Measurements from ENCODE around the gene MTRF1L. TPM values are rescaled to one million over a fixed set of nuclear protein-coding genes. Genes with fewer than 3 reads are reported as not detected.

Gene MTRF1L, protein sequence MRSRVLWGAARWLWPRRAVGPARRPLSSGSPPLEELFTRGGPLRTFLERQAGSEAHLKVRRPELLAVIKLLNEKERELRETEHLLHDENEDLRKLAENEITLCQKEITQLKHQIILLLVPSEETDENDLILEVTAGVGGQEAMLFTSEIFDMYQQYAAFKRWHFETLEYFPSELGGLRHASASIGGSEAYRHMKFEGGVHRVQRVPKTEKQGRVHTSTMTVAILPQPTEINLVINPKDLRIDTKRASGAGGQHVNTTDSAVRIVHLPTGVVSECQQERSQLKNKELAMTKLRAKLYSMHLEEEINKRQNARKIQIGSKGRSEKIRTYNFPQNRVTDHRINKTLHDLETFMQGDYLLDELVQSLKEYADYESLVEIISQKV
- 25.2 and 30.9 TPM in 2 replicates for total RNA-seq (2021)
- Bru-seq, nascent RNA, result percentile 89 among the genes with signal in this experiment
- percentile 74 among the genes with signal in this experiment for BruChase-seq, experiment 1, labeled RNA remaining after a 2-hour chase
- percentile 77 among the genes with signal in this experiment for BruChase-seq, experiment 2, labeled RNA remaining after a 6-hour chase
- long read RNA-seq, transcript MTRF1L-208 (7 exons, 3,651 nt), result minor isoform, 11 of 68 reads
- long read RNA-seq, transcript MTRF1L-202 (6 exons, 3,539 nt), result minor isoform, 18 of 68 reads
- long read RNA-seq, transcript MTRF1L-203 (7 exons, 3,676 nt), result major isoform, 19 of 68 reads
- long read RNA-seq, partial matches to known transcripts, result 0 of 68 reads
- long read RNA-seq, other reads (novel, unspliced or antisense), result 12 of 68 reads

DNA sequence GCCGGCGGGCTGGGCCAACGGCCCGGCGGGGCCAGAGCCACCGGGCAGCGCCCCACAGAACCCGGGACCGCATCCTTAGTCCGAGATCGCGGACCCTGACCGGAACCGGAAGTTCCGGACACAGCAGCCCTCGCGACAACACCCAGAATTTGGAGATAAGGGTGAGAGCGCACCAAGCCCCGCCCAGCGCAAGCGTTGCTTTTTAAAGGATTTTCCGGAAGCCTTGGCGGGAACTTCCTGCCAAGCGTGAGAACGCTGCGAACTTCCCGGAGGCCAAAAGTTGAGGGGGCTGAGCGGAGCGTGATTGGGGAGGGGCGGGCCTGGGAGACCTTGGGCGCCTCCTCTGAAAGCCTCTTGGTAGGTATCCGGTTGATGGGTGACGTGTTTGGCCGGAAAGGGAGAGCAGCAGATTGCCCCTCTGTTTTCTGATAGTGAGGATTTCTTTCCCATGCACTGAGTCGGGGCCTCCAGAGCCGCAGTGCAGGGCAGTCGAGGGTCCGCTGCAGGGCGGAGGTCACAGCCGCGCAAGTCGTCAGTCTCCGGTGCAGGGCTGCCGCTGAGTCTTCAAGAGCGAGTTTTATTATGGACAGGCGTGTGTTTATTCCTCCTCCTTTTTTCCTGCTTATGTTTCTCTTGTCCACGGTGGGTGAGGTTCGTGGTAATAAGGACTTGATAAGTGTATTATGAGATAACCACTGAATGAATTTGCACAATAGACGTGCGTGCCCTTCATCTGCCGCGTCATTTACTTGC lies at the start of gene MTRF1L:
Gene MTRF1L, minus strand, starts transcription at position 97 of the 753 bp plus-strand sequence. Its CDS starts 24 bp downstream, at position 73.
- peak within 1 kb of the TSS; percentile 83 for H3K27ac ChIP-seq (ENCODE audit: low read depth, low read length, poor library complexity, severe bottlenecking)
- H3K27me3 ChIP-seq (replicated peaks; ENCODE audit: insufficient read depth, low read depth, low read length, poor library complexity), result no peaks in the 10 kb centered on the region
- peak within 1 kb of the TSS; percentile 84 for H3K4me3 ChIP-seq (ENCODE audit: low read depth, low read length, poor library complexity, severe bottlenecking)
- H3K9me3 ChIP-seq (ENCODE audit: low read depth, low read length, poor library complexity, severe bottlenecking), result no peaks in the 10 kb centered on the region
- POLR2A ChIA-PET (ENCODE audit: low non-redundant PET), result no interaction called here
- peaks cover 14% of the 10 kb centered on the region for H3K4me1 ChIP-seq (ENCODE audit: insufficient read depth, low read length, poor library complexity, severe bottlenecking)
- intact Hi-C loops (cut with micrococcal nuclease; ENCODE audit: unreplicated experiment), result no loop called here
- H3K36me3 ChIP-seq (ENCODE audit: insufficient read depth, low read length, poor library complexity, severe bottlenecking), result peaks cover 8% of the 10 kb centered on the region
- peak; percentile 99 for DNase-seq (ENCODE audit: low spot score)
- TSS peak; percentile 71 for BruUV-seq (replicated peaks)
- CTCF ChIA-PET, result no interaction called here
- TF ChIP-seq EZH2 (IDR thresholded peaks at IDR 0.05; ENCODE audit: borderline replicate concordance, low read depth, low read length, poor library complexity, severe bottlenecking), result no peak
- TF ChIP-seq, protein P1, sequence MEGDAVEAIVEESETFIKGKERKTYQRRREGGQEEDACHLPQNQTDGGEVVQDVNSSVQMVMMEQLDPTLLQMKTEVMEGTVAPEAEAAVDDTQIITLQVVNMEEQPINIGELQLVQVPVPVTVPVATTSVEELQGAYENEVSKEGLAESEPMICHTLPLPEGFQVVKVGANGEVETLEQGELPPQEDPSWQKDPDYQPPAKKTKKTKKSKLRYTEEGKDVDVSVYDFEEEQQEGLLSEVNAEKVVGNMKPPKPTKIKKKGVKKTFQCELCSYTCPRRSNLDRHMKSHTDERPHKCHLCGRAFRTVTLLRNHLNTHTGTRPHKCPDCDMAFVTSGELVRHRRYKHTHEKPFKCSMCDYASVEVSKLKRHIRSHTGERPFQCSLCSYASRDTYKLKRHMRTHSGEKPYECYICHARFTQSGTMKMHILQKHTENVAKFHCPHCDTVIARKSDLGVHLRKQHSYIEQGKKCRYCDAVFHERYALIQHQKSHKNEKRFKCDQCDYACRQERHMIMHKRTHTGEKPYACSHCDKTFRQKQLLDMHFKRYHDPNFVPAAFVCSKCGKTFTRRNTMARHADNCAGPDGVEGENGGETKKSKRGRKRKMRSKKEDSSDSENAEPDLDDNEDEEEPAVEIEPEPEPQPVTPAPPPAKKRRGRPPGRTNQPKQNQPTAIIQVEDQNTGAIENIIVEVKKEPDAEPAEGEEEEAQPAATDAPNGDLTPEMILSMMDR (conservative IDR thresholded peaks at IDR 0.05; ENCODE audit: low read depth, low read length), result no peak

DNA sequence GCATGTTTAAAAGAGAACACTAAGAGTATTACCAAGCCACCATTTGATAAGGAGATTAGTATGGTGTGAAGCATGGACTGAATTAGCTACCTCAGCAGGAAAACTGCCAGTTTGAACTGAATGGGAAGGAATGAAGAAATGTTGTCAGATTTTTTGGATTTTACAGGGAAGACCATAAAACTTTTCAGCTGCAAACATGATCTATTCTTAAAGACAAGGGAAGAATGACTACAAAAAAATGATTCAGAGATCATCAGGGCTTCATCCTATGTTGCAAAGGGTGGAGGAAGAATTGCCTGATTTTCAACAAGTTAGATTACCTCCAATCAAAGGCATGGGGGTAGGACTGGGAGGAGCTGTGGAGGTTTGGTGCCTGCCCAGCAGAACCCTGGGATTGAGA lies 49.3 kb upstream of the MTRF1L start:
- no peak for DNase-seq (ENCODE audit: low spot score)
- ChIA-PET POLR2A (ENCODE audit: low non-redundant PET) (no interaction called here), CTCF (no interaction called here)
- no TSS peak for BruUV-seq (replicated peaks)
- Histone ChIP-seq H3K27me3 (replicated peaks; ENCODE audit: insufficient read depth, low read depth, low read length, poor library complexity) (no peaks in the 10 kb centered on the region), H3K27ac (ENCODE audit: low read depth, low read length, poor library complexity, severe bottlenecking) (no peak overlapping the region), H3K36me3 (ENCODE audit: insufficient read depth, low read length, poor library complexity, severe bottlenecking) (no peaks in the 10 kb centered on the region), H3K4me1 (ENCODE audit: insufficient read depth, low read length, poor library complexity, severe bottlenecking) (no peaks in the 10 kb centered on the region), H3K4me3 (ENCODE audit: low read depth, low read length, poor library complexity, severe bottlenecking) (no peak overlapping the region), H3K9me3 (ENCODE audit: low read depth, low read length, poor library complexity, severe bottlenecking) (no peaks in the 10 kb centered on the region)
- no peak for TF ChIP-seq EZH2 (IDR thresholded peaks at IDR 0.05; ENCODE audit: borderline replicate concordance, low read depth, low read length, poor library complexity, severe bottlenecking)
- TF ChIP-seq, protein P1 (conservative IDR thresholded peaks at IDR 0.05; ENCODE audit: low read depth, low read length), result no peak
- intact Hi-C loops (cut with micrococcal nuclease; ENCODE audit: unreplicated experiment), result no loop called here

DNA sequence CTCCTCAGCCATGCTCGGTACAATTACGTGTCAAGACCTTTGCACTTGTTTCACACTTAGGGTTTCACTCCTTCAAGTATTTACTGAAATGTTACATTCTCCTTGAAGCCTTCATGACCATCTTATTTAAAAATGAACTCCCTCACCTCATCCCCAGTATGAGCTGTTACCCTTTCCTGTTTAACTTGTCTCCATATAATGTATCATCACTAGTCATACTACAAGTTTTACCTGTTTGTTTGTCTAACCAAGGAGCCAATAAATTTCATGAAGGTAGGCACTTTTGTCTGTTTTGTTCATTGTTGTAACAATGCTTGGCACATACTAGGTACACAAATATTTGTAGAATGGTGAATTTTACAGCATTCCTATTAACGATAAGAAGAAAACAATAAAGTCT lies 46.1 kb upstream of the MTRF1L start:
- BruUV-seq (replicated peaks), result no TSS peak

More for the DNA sequence above, 46.1 kb upstream of the MTRF1L start:
- ChIA-PET POLR2A (ENCODE audit: low non-redundant PET) (no interaction called here), CTCF (no interaction called here)
- DNase-seq (ENCODE audit: low spot score), result no peak
- Histone ChIP-seq H3K9me3 (ENCODE audit: low read depth, low read length, poor library complexity, severe bottlenecking) (no peaks in the 10 kb centered on the region), H3K4me1 (ENCODE audit: insufficient read depth, low read length, poor library complexity, severe bottlenecking) (no peaks in the 10 kb centered on the region), H3K4me3 (ENCODE audit: low read depth, low read length, poor library complexity, severe bottlenecking) (no peak overlapping the region), H3K27me3 (replicated peaks; ENCODE audit: insufficient read depth, low read depth, low read length, poor library complexity) (no peaks in the 10 kb centered on the region), H3K36me3 (ENCODE audit: insufficient read depth, low read length, poor library complexity, severe bottlenecking) (no peaks in the 10 kb centered on the region), H3K27ac (ENCODE audit: low read depth, low read length, poor library complexity, severe bottlenecking) (no peak overlapping the region)
- TF ChIP-seq EZH2 (IDR thresholded peaks at IDR 0.05; ENCODE audit: borderline replicate concordance, low read depth, low read length, poor library complexity, severe bottlenecking), result no peak
- TF ChIP-seq, protein P1 (conservative IDR thresholded peaks at IDR 0.05; ENCODE audit: low read depth, low read length), result no peak
- intact Hi-C loops (cut with micrococcal nuclease; ENCODE audit: unreplicated experiment), result no loop called here

Measured in A673 (cell line).